Sigmoid colon (tissue), 7 donors: Measurements from ENCODE around the gene S100A1. TPM values are rescaled to one million over a fixed set of nuclear protein-coding genes. Genes with fewer than 3 reads are reported as not detected.

Experiments
- DNase-seq: peaks from one replicate; pipeline ENCODE4 v3.0.0-alpha.2; 2019
- H3K27ac ChIP-seq, 4 donors: fragments of 200-600 bp; sonication (generic); one replicate each; pipeline ENCODE4 v1.5.1; 2016 to 2019; ENCODE audit warnings: mild to moderate bottlenecking in 1 of 4
- H3K27me3 ChIP-seq, 3 donors: fragments of 200-600 bp; sonication (generic); one replicate each; pipeline ENCODE4 v1.5.1; 2019; ENCODE audit warnings: mild to moderate bottlenecking in 1 of 3
- H3K36me3 ChIP-seq, 4 donors: fragments of 200-600 bp; sonication (generic); one replicate each; pipeline ENCODE4 v1.5.1; 2016 to 2019
- H3K4me1 ChIP-seq, 4 donors: fragments of 200-600 bp; sonication (generic); one replicate each; pipeline ENCODE4 v1.5.1; 2017 to 2019
- H3K4me3 ChIP-seq, 4 donors: fragments of 200-600 bp; sonication (generic); one replicate each; pipeline ENCODE4 v1.5.1; 2017 to 2019; ENCODE audit warnings: mild to moderate bottlenecking in 2 of 4, moderate library complexity in 1 of 4
- H3K9me3 ChIP-seq, 4 donors: fragments of 200-600 bp in 3 of 4; sonication (generic) in 3 of 4; one replicate each; pipeline versions ENCODE4 v1.5.1 to v1.6.1; 2013 to 2019
- CTCF ChIP-seq, 4 experiments: fragments of 450-650 bp in 3 of 4; fragments of 200-600 bp in 1 of 4; IDR thresholded peaks; one replicate each; pipeline ENCODE4 v1.5.1; 2016 to 2019; ENCODE audit warnings: antibody characterized with exemption in 4 of 4, mild to moderate bottlenecking in 3 of 4, moderate library complexity in 2 of 4
- EP300 ChIP-seq, 4 donors: sonication (generic); formaldehyde crosslinking; IDR thresholded peaks; one replicate each; pipeline ENCODE4 v1.6.1; 2017; ENCODE audit warnings: antibody characterized with exemption in 4 of 4
- POLR2A ChIP-seq, 2 donors: fragments of 450-650 bp; IDR thresholded peaks; one replicate each; pipeline ENCODE4 v1.6.1; 2016; ENCODE audit warnings: antibody characterized with exemption in 2 of 2, mild to moderate bottlenecking in 2 of 2, moderate library complexity in 2 of 2
- POLR2AphosphoS5 ChIP-seq, 4 donors: sonication (generic); formaldehyde crosslinking; IDR thresholded peaks; one replicate each; pipeline ENCODE4 v1.6.1; 2017; ENCODE audit warnings: antibody characterized with exemption in 4 of 4
- WGBS, 2 donors: extraction: QIAGEN DNeasy Blood & Tissue Kit; methylation state at CpG; one replicate each; pipeline ENCODE4 v1.1.7; 2013; 5-methylcytosine and 5-hydroxymethylcytosine counted together
- intact Hi-C: fragments of 100-400 bp; cut with DNase I; formaldehyde crosslinking; loops from one replicate; pipeline ENCODE4 v1.15.1; 2023
- polyA plus RNA-seq, 3 donors: library from polyadenylated mRNA; stranded (reverse); fragments of 200-250 nt; gene quantifications; one replicate each; pipeline ENCODE4 v1.2.3, GENCODE V29; 2013
- total RNA-seq, 4 donors: library from RNA; depleted of rRNA; stranded (reverse); fragments of >200 nt; gene quantifications; one replicate each; pipeline ENCODE4 v1.1.0, GENCODE V29; 2016
- donor health status: healthy with polysubstance abuse.
- donor health status: Bipolar disorder and iron deficiency.
- donor health status: healthy.

The S100A1 gene
- total and polyA plus RNA-seq, 7 donors, result 2.3 to 22.2 (median 6.6) TPM

- H3K9me3 ChIP-seq, result no peaks in the 10 kb centered on the region
- peaks cover 0 to 52% (median 46%) of the 10 kb centered on the region in 4 donors for H3K4me1 ChIP-seq
- peak overlapping the region in 3 of 4 donors; percentile 82 to 90 (median 85) for H3K27ac ChIP-seq
- H3K27me3 ChIP-seq, result no peaks in the 10 kb centered on the region
- peak overlapping the region; percentile 66 to 72 (median 68) for H3K4me3 ChIP-seq
- peaks cover 0 to 17% (median 12%) of the 10 kb centered on the region in 4 donors for H3K36me3 ChIP-seq
- intact Hi-C loops, result loop anchor here (5.0 kb wide), 1 partner anchor 79 kb away; no protein-coding TSS in a partner anchor
- no peak for TF ChIP-seq POLR2A (IDR thresholded peaks at IDR 0.05)
- no peak for TF ChIP-seq EP300 (IDR thresholded peaks at IDR 0.05)
- TF ChIP-seq CTCF (IDR thresholded peaks at IDR 0.05), result no peak
- WGBS, 2 donors, result 32 to 71% methylated on average over 1 of the region's 1 CpG
- no peak for DNase-seq
These were observed 16.9 kb upstream of the S100A1 start for GRCh38 chr1:153611356-153611755.

GRCh38 chr1:153612111-153612754, 16.0 kb upstream of the S100A1 start:
- intact Hi-C loops, result loop anchor here (5.0 kb wide), 1 partner anchor 80 kb away; no protein-coding TSS in a partner anchor
- no peak for TF ChIP-seq POLR2A (IDR thresholded peaks at IDR 0.05)
- no peak for TF ChIP-seq POLR2AphosphoS5 (IDR thresholded peaks at IDR 0.05)
- TF ChIP-seq CTCF (IDR thresholded peaks at IDR 0.05), result no peak
- TF ChIP-seq EP300 (IDR thresholded peaks at IDR 0.05), result no peak
- Histone ChIP-seq H3K36me3 (peaks cover 0 to 8% (median 3%) of the 10 kb centered on the region in 4 donors), H3K9me3 (no peaks in the 10 kb centered on the region), H3K4me3 (peak overlapping the region; percentile 66 to 72 (median 68)), H3K27me3 (no peaks in the 10 kb centered on the region), H3K4me1 (peaks cover 0 to 61% (median 49%) of the 10 kb centered on the region in 4 donors), H3K27ac (peak overlapping the region; percentile 82 to 90 (median 86))
- 16 to 58% methylated on average over 11 of the region's 11 CpGs for WGBS, 2 donors
- no peak for DNase-seq

- H3K27ac ChIP-seq, result peak within 1 kb of the TSS; percentile 82 to 90 (median 86)
- no peaks in the 10 kb centered on the region for H3K27me3 ChIP-seq
- peak; percentile 67 to 90 (median 87) for TF ChIP-seq POLR2AphosphoS5 (IDR thresholded peaks at IDR 0.05)
- TF ChIP-seq POLR2A (IDR thresholded peaks at IDR 0.05), result peak; percentile 76 to 92
- TF ChIP-seq EP300 (IDR thresholded peaks at IDR 0.05), result no peak
- DNase-seq, result peak; percentile 93
- peaks cover 0 to 64% (median 51%) of the 10 kb centered on the region in 4 donors for H3K4me1 ChIP-seq
- peaks cover 0 to 2% (median 0%) of the 10 kb centered on the region in 4 donors for H3K36me3 ChIP-seq
- intact Hi-C loops, result loop anchor here (5.0 kb wide), 1 partner anchor 81 kb away; no protein-coding TSS in a partner anchor
- H3K4me3 ChIP-seq, result peak within 1 kb of the TSS; percentile 66 to 72 (median 68)
- 12 to 48% methylated on average over 9 of the region's 9 CpGs for WGBS, 2 donors
- H3K9me3 ChIP-seq, result no peaks in the 10 kb centered on the region
These were observed 15.4 kb upstream of the S100A1 start, which contains the start of gene S100A16 for GRCh38 chr1:153612755-153613331. Gene S100A16 (minus strand): TSS chr1:153613137. CDS start chr1:153608151, 4,986 bp downstream.

- intact Hi-C loops, result loop anchor here (5.0 kb wide), 1 partner anchor 81 kb away; no protein-coding TSS in a partner anchor
- TF ChIP-seq CTCF (IDR thresholded peaks at IDR 0.05) (no peak), EP300 (IDR thresholded peaks at IDR 0.05) (no peak)
- WGBS, 2 donors, result 39 to 75% methylated on average over 5 of the region's 5 CpGs
- no peaks in the 10 kb centered on the region for H3K9me3 ChIP-seq
- no peaks in the 10 kb centered on the region for H3K27me3 ChIP-seq
- no peak for DNase-seq
- H3K36me3 ChIP-seq, result peaks cover 0 to 2% (median 0%) of the 10 kb centered on the region in 4 donors
- peak overlapping the region in 3 of 4 donors; percentile 66 to 72 (median 68) for H3K4me3 ChIP-seq
- peaks cover 0 to 59% (median 50%) of the 10 kb centered on the region in 4 donors for H3K4me1 ChIP-seq
- peak overlapping the region; percentile 82 to 90 (median 86) for H3K27ac ChIP-seq
These were observed 14.8 kb upstream of the S100A1 start for GRCh38 chr1:153613406-153613805.
